ENCODE results near the gene GRM1.

GRM1 gene

DNA sequence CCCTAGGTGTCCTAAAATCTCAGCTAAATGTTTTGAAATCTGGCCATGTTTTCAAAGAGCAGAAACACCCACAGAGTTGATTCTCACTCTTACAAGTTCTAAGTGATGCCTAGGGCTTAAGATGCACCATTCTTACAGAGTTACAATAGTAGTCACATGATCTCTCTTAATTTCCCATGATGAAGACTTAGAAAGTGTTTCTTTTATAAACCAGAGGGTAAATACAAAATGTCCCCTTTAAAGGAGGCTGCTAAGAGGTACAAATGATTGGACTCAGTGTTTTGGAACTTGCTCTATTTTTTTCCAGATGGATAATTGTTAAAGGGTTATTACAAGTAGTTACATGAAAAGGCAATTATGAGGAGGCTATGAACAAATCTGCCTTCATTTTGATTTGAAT lies 244.6 kb downstream of the GRM1 start:
- no peak for DNase-seq (ENCODE audit: low read depth)

DNA sequence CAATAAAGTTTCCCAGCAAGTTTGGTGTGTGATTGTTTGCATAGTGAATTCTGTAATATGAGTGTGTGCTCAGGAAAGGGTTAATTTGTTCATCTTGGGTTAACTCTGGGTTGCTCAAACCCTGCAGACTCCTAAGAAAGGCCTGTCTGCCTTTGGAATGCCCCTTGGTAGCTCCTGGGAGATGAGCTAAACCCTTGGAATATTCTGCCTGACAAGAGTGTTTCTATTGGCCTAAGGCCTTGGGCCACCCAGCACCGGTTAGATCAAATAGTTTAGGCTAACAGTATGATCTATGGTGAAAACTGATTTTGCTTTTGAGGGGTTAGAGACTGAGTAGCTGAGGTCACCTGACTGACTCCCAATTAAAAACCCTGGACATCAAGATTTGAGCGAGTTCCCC lies 248.3 kb downstream of the GRM1 start:
- DNase-seq (ENCODE audit: low read depth) = no peak

DNA sequence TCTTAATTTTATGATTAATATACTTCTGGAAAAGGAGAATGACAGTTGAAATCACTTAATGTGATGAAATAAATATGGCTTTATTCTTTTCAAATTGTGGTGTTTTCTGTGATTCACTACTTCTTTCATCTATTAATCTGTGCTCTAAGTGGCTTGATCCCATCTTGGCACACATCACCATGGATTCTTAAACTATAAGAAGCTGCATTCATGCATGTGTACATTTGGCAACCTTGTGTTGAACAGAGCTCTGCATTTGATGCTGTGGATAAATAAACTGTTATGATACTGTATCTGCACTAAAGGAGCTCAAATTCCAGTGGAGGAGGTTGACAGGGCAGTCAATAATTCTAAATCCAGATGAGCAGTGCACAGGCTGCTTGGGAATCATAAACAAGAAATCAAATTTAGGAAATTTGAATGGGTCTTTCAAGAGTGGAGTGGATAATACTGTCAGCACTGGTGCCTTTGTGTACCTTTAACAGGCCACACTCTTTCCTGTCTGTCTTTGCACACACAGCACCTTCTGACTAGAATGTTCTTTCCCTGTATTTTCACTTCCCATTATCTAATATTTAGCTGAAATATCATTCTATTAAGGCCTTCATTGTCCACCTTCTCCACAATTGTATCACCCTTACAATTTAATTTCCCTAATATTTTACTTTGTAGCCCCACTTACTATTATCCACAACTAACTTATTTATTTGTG lies 252.9 kb downstream of the GRM1 start:
- no peak for DNase-seq (ENCODE audit: low read depth)

DNA sequence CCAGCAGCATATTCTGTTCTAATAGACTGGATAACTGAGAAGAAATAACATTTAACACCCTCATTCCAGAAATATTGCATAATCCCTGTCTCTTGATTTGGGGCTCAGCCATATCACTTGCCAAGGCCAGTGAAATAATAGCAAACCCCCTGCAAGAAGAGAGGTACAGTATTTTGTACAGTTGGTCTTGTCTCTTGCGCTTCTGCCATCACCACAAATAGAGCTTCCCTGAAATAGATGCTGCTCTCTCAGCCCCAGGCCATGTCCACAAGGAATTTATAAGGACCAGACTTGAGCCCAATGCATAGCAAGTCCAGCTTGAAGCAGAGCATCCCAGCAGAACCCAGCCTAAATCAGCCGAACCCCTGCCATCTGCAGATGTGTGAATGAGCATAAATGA lies 254.0 kb downstream of the GRM1 start:
- DNase-seq (ENCODE audit: low read depth) = no peak

DNA sequence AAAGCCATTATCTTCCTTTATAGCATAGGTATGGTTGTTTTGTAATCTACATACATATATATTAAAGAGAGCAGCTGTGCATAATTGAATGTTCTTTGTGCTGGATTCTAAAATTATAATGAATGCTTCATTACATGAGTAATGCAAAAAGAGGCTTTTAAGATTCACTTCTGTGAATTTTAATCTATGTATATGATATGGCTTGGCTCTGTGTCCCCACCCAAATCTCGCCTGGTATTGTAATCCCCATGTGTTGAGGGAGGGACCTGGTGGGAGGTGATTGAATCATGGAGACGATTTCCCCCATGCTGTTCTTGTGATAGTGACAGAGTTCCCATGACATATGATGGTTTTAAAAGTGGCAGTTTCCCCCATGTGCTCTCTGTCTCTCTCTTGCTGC lies 255.4 kb downstream of the GRM1 start:
- no peak for DNase-seq (ENCODE audit: low read depth)

DNA sequence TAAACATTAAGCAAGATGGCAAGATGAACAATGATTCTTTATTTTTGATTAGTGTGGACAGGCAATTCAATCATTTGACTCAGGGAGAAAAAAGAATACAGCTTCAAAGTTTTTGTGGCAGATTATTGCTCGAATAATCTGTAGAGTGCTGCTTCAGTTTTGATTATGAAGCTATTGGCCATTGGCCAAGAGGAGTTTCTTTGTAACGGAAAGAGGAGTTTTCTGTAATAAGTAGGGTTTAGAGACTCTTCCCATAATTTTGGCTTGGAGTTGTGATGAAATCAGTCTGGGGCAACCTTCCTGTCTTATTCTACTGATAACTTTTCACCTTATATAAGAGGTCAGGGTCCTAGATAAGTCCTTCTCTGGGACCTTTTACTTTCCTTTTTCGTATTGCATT lies 258.1 kb downstream of the GRM1 start:
- no peak for DNase-seq (ENCODE audit: low read depth)

DNA sequence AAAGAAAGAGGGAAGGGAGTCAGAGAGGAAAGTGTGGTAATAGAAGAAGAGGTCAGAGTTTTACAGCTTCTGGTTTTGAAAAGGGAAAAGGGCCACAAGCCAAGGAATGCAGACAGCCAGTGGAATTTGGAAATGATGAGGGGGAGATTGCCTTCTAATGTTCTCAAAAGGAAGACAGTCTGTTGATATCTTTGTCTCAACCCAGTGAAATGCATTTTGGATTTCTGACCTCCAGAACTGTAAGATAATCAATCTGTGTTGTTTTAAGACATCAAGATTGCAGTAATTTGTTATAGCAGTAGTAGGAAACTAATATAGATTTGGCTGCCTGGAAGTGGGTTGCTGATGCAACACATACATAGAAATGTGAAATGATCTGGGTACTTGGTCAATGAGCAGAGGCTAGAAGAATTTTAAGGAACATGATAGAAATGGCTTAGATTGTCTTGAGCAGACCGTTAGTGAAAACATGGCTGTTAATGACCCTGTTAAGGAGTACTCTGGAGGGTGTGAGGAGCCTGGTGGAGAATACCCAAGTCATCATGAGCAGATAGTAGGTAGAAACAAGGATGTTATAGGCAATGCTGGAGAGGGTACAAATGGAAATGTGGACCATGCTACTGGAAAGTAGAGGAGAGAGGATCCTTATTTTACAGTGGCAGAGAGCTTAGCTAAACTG lies 259.0 kb downstream of the GRM1 start:
- peak; percentile 53 for DNase-seq (ENCODE audit: low read depth)

DNA sequence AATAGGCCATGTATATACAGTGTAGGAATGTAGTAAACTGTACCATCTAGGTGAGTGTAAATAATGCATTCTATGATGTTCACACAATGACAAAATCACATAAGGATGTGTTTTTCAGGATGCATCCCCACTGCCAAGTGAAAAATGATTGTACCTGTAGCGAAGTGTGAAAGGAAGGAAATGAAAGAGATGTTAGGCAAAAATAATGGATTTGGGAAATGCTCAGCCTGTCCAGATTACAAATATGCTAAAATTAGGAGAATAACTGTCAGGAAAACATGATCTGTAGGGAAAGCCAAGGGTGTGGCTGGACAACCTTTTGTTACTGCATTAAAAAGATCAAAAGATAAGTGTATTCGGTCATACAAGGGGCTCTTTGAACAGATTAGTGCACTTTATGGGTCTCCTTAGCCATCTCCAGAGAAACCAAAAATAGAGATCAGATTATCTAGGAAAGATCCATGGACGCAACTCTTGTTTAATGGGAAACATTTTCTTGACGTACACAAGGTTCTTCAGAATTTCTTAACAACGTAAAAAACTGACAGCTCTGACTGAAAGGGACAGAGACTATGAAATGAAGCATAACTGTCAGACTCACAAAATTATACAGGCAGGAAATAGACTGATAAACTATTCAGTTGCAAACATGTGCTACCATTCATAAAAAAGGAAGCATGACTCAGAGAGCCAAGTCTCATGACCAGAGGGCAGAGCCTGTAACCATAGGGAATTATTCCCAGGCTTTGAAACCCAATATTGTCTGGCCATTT lies 261.1 kb downstream of the GRM1 start:
- peak; percentile 70 for DNase-seq (ENCODE audit: low read depth)

DNA sequence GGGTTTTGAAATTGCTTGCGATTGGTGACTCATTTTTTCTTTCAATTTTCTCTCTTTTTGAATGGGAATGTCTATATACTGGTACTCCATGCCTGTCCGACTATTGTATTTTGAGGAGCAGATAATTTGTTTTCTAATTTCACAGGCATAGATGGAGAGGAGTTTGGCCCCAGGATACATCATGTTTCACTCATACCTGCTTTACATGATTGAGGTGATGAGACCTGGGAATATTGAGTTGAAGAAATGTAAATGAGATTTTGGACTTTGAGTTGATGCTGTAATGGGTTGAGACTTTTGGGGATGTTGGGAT lies 261.7 kb downstream of the GRM1 start:
- no peak for DNase-seq (ENCODE audit: low read depth)

DNA sequence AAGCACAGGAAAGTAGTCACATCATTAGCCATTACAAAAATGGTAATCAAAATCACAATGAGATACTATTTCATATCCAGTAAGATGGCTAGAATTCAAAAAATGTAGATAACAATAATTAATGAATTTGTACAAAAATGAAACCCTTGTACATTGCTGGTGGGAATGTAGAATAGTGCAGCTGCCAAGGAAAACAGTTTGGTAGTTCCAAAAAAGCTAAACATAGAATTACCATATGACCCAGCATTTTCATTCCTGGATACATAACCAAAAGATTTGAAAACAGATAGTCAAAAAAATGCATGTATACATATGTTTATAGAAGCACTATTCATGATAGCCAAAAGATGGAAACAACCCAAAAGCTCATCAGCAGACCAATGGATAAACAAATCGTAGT lies 263.6 kb downstream of the GRM1 start:
- no peak for DNase-seq (ENCODE audit: low read depth)

DNA sequence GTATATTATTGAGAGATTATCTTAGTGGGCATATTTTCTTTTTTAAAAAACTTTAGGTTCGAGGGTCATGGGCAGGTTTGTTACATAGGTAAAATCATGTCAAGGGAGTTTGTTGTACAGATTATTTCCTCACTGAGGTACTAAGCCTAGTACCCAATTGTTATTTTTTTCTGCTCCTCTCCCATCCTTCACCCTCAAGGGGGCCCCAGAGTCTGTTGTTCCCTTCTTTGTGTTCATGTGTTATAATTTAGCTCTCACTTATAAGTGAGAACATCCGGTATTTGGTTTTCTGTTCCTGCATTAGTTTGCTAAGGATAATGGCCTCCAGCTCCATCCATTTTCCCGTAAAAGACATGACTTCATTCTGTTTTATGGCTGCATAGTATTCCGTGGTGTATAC lies 266.8 kb downstream of the GRM1 start:
- no peak for DNase-seq (ENCODE audit: low read depth)

DNA sequence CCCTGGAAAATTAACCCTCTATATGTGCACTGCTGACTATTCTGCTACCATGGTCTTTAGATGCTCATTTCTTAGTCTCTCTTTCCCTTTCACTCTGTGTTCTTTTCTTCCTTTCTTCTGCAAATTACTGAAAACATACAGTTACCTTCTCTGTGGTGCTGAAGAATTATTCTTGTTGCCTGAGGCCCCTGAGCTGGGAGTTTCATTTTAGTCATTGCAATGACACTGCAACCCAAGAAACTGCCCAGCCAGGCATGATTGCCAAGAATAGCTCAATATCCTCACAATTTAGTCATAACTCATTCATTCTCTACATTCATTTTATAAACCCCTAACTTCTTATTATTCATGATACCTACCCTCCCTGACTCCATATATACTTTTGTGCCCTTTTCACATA lies 269.0 kb downstream of the GRM1 start:
- DNase-seq (ENCODE audit: low read depth) = no peak

DNA sequence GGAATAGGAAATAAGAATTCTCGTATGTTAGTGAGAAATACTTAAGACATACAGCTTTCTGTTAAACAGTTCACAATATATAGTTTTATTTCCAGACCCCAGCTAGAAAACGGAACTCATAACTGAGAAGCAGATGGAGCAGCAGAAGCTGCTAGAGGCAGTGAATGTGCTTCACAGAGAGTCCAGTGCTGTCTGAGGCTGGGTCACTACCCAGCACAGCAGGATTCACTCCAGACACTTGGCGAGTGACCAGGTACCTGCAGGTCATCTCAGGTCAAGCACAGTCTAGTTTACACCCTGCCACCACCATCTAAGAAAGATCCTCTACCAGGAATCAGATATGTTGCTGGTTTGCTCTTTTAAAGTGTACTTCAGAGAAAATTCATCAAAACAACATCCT lies 271.7 kb downstream of the GRM1 start:
- DNase-seq (ENCODE audit: low read depth) = no peak

DNA sequence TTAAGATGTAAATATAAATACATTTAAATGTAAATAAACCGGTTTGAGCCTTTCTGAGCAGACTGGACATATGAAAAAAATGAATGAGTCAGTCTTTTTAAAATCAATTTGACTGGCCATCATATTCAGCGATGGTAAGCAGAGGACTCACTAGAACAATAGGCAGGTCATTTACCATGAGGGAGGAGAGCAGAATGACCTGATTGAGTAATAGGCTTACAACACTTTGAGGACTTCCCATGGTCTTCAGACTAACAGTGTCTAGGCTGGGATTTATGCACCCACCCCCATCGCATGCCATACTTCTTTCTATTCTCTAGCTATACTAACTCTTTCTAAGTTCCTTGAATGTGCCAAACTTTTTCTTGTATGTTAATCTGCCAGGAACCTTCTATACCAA lies 272.9 kb downstream of the GRM1 start:
- DNase-seq (ENCODE audit: low read depth) = no peak

DNA sequence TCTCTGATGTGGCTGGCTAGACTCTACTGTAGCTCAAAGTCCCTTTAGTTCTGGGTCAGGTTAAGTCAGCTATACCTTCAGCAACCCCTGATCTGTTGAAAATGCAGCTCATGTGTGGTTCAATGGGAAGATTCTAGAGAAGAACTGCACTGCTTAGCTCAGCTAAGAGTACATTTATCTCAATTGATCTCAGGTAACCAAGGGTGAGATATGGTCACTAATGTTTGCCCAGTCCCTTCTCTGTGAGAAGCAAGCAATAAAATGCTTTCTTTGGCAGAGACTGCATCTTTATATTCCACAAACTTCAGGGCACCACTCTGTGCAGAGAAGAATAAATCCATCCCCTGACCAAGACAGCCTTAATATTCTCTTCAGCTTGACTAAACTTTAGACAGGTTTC lies 274.1 kb downstream of the GRM1 start:
- no peak for DNase-seq (ENCODE audit: low read depth)

DNA sequence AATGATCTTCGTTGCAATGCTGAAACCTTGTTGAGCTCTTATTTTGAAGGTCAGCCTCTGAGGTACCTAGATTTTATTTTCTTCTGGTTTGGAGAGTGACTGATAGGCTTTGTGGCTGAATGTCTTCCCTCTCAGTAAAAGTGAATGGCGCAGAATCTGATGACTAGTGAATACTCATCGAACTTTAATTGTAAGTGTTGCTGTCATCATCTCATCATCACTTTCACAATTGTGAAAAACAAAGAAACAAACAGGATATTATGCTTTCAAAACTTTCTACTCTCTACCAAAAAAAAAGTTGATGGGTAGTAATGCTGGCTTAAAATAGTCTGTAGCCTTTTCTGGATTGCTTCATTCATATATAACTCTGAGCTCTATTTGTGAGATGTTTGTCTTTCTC lies 275.3 kb downstream of the GRM1 start:
- no peak for DNase-seq (ENCODE audit: low read depth)

DNA sequence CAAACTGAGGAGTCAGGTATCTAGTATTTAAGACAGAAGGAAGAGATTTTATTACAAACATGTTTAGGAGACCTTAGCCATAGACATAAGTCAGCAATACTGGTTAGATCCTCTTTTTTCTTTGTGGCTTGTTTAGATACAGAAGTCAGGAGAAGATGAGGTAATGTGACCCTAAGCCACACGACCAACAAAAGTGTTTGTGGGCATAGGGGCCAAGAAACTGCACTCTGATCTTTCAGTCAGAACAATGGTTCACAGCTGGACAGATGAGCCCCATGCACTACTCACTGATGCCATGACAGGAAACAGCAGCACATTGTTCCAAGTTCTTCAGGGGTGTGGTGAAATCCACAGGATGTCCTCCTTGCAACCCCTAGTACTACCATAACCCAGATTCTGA lies 276.2 kb downstream of the GRM1 start:
- no peak for DNase-seq (ENCODE audit: low read depth)

DNA sequence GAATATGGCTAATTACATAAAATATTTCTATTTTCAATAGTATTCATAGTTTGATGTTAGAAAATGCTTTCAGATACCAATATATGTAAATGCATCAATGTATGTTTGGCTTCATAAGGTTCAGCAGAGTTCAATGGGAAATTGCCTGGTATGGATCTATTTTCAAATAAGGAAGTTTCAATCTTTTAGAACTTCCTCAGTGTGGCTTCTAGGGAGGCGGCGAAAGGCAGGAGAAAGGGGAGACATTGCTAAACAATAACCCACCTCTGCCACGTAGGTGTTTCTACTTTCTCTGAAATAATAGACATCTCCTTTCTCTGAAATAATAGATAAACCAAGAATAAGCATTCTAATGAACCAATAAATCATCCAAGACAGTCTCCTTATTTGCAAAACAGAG lies 277.1 kb downstream of the GRM1 start:
- no peak for DNase-seq (ENCODE audit: low read depth)

DNA sequence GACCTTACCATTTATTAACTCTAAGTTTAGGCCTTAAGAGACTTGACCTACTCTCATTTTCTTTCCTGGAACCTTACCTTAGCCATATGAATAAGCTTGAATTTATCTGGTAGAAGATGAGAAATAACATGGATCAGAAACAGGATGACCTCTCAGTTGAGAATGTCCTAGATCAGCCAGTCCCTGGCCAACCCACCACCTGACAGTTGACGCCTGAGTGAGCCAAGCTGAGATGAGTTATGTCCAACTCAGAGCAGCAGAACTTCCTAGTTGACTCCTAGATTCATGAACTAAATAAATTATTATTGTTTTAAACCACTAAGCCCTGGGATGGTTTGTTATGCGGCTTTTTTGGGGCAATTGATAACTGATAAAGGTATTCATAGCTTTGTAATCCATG lies 281.8 kb downstream of the GRM1 start:
- DNase-seq (ENCODE audit: low read depth) = no peak

DNA sequence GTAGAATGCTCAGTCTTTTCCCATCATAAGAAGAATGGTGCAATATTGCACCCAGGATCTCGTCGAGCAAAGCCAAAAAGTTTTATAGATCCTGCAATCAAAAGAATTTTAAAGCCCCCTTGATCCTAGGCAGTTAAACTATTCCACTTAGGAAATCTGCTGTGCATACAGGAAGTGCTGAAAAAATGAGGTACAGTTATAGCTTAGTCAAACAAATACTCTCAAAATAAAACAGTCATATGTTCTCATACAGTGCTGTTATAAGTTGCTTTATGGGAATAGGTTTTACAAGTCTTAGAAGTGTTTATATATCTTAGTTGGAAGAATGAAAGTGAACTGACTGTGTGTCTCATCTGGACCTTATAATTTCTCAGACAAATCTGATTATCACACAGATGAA lies 282.2 kb downstream of the GRM1 start:
- DNase-seq (ENCODE audit: low read depth) = no peak

DNA sequence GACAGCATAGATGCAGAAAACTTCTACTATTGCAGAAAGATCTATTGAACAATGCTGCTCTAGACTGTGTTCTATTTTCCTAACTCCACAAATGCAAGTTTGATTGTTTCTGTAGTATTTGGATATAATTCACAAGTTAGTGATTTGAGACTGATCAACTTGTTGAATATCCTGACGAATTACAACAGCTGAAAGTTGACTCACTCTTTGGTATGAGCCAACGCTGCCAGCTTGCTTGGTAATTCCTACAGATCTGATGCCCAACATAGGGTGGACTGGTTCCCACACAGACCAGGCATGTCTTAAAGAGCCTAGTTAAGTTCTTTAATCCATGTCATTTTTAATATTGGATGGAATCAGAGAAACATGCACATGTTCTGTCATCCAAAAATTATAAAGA lies 283.7 kb downstream of the GRM1 start:
- no peak for DNase-seq (ENCODE audit: low read depth)

DNA sequence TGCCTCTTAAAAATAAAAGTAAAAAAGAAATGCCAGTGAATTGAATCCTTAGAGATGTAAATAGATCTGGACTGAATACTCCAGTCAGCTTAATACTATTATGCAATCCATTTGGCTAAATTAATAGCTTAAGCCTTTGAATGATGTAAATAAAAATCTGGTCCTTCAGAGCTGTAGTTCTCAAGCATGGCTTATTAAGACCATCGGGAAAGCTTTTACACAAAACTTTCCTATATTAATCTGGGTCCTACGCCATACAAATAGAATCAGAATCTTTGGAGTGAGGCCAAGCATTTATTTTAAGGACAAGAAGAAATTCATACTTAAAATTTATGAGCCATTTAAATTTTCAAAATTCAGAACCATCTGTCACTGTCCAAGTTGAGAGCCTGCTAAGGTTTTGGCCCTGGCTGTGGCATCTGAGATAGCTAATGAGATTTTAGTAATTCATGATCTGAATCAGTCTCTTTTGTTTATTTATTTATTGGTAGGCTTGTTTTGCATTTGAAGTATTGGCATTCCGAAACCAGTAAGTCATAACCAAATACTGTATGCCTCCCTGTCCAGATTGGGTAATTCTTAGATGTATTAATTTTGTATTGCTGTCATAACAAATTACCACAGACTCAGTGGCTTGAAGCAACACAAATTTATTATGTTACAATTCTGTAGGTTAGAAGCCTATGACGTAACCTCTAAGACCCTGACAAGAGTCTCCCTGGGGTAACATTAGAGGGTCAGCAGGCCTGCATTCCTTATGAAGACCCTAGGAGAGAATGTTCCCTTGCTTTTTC lies 286.7 kb downstream of the GRM1 start:
- no peak for DNase-seq (ENCODE audit: low read depth)

DNA sequence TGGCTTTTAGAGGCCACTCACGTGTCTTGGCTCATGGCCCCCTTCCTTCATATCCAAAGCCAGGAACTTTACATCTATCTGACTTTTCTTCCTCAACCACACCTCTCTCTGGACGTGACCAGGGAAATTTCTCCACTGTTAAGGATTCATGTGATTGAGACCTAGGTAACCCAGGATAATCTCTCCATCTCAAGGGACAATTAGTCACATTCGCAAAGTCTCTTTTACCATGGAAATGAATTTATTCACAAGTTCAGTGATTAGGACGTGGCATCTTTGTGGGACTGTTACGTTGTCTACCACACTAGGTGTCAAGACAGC lies 287.3 kb downstream of the GRM1 start:
- no peak for DNase-seq (ENCODE audit: low read depth)

All from fibroblast of the conjunctiva (primary cell).